Adrenal gland (tissue), 12 donors: ENCODE results near the gene HIPK4. TPM values are rescaled to one million over a fixed set of nuclear protein-coding genes. Genes with fewer than 3 reads are reported as not detected.

Experiments
- DNase-seq, 7 donors: peaks; one replicate each; pipeline ENCODE4 v3.0.0-alpha.2; 2019 to 2020
- H3K27ac ChIP-seq, 5 donors: fragments of 200-600 bp; sonication (generic) in 4 of 5; 1 replicate in 3 of 5; 2 replicates in 2 of 5; pipeline versions ENCODE4 v1.5.1 to v1.8.0; 2016 to 2020; ENCODE audit warnings: mild to moderate bottlenecking in 1 of 5
- H3K27me3 ChIP-seq: fragments of 200-600 bp; 2 replicates; pipeline ENCODE4 v1.8.0; 2021
- H3K36me3 ChIP-seq, 2 donors: fragments of 200-600 bp; replicated peaks in 1 of 2; 1 replicate in 1 of 2; 2 replicates in 1 of 2; pipeline versions ENCODE4 v1.5.1 to v1.8.0; 2018 to 2022
- H3K4me1 ChIP-seq, 2 donors: fragments of 200-600 bp; replicated peaks in 1 of 2; 1 replicate in 1 of 2; 2 replicates in 1 of 2; pipeline versions ENCODE4 v1.5.1 to v1.8.0; 2018 to 2021
- H3K4me3 ChIP-seq, 4 donors: fragments of 200-600 bp; sonication (generic) in 3 of 4; one replicate each; pipeline ENCODE4 v1.5.1; 2016 to 2018
- H3K9me3 ChIP-seq, 3 donors: fragments of 200-600 bp; sonication (generic) in 1 of 3; replicated peaks in 1 of 3; 1 replicate in 2 of 3; 2 replicates in 1 of 3; pipeline versions ENCODE4 v1.5.1 to v1.8.0; 2016 to 2021
- CTCF ChIP-seq, 6 experiments: fragments of 450-650 bp in 4 of 6; fragments of 200-600 bp in 2 of 6; sonication (generic) in 1 of 6; IDR thresholded peaks; 1 replicate in 5 of 6; 2 replicates in 1 of 6; pipeline versions ENCODE4 v1.5.1 to v1.8.0; 2016 to 2021; ENCODE audit warnings: antibody characterized with exemption in 6 of 6, mild to moderate bottlenecking in 2 of 6, moderate library complexity in 1 of 6
- POLR2A ChIP-seq, 2 donors: fragments of 450-650 bp; IDR thresholded peaks; one replicate each; pipeline ENCODE4 v1.6.1; 2017; ENCODE audit warnings: antibody characterized with exemption in 2 of 2, mild to moderate bottlenecking in 2 of 2, moderate library complexity in 1 of 2
- WGBS, 4 donors: extraction: QIAGEN DNeasy Blood & Tissue Kit in 2 of 4; methylation state at CpG; one replicate each; pipeline versions ENCODE4 v1.1.5 to v1.1.7; 2013 to 2017; 5-methylcytosine and 5-hydroxymethylcytosine counted together
- intact Hi-C, 2 donors: fragments of 100-400 bp; cut with DNase I; formaldehyde crosslinking; loops; one replicate each; pipeline versions ENCODE4 v1.14.1 to v1.15.0; 2022 to 2023
- polyA plus RNA-seq, 3 donors: library from polyadenylated mRNA; stranded (reverse); fragments of 200-250 nt in 2 of 3; fragments of 350-450 nt in 1 of 3; fragmentation: Illumina TruSeq in 1 of 3; extraction: RNeasy Lipid Tissue Mini Kit (QIAGEN cat#74804) in 1 of 3; gene quantifications; one replicate each; pipeline ENCODE4 v1.2.3, GENCODE V29; 2013 to 2014
- total RNA-seq, 9 donors: library from RNA; depleted of rRNA in 4 of 9; stranded (reverse); fragments of >200 nt in 4 of 9; fragments of 120-200 nt in 1 of 9; fragmentation: NEBNext Ultra II Directional in 1 of 9; extraction: Animal tissue kit (Norgen Biotek cat#: 25700) in 1 of 9; gene quantifications; one replicate each; pipeline versions ENCODE4 v1.1.0 to v1.2.4, GENCODE V29; 2013 to 2023
- donor health status: healthy with polysubstance abuse.
- donor health status: Bipolar disorder and iron deficiency.
- donor health status: DM: yes; HTN: yes; CAD: no.
- donor health status: DM: no; HTN: no; CAD: no.
- donor health status: DM: no; HTN: no; CAD: no.
- donor health status: DM: yes; HTN: yes; CAD: no.

Gene HIPK4
- total and polyA plus RNA-seq, 12 donors, result 0.06 to 0.34 (median 0.20) TPM; not detected in 3

GRCh38 chr19:40414542-40415535, 24.9 kb upstream of the HIPK4 start:
- Histone ChIP-seq H3K4me1 (peaks cover 12 to 29% of the 10 kb centered on the region in 2 donors), H3K27me3 (no peaks in the 10 kb centered on the region), H3K36me3 (no peaks in the 10 kb centered on the region), H3K9me3 (no peaks in the 10 kb centered on the region), H3K27ac (no peak overlapping the region), H3K4me3 (no peak overlapping the region)
- no peak for TF ChIP-seq CTCF (IDR thresholded peaks at IDR 0.05)
- TF ChIP-seq POLR2A (IDR thresholded peaks at IDR 0.05), result no peak
- intact Hi-C loops, result no loop called here
- no peak for DNase-seq
- WGBS, 4 donors, result 80 to 90% (median 86%) methylated on average over 15 to 21 of the region's 21 CpGs

GRCh38 chr19:40413291-40413845, 23.4 kb upstream of the HIPK4 start, which contains the start of gene PRX:
Gene PRX (minus strand): TSS chr19:40413378. CDS start chr19:40407932, 5,446 bp downstream.
- Histone ChIP-seq H3K4me3 (no peak within 1 kb of the TSS), H3K9me3 (no peaks in the 10 kb centered on the region), H3K27ac (peak within 1 kb of the TSS in 1 of 5 donors; percentile 74), H3K27me3 (no peaks in the 10 kb centered on the region), H3K36me3 (no peaks in the 10 kb centered on the region), H3K4me1 (peaks cover 12 to 33% of the 10 kb centered on the region in 2 donors)
- no peak for DNase-seq
- WGBS, 4 donors, result 47 to 69% (median 51%) methylated on average over 11 to 18 of the region's 18 CpGs
- intact Hi-C loops, result no loop called here
- TF ChIP-seq CTCF (IDR thresholded peaks at IDR 0.05) (no peak), POLR2A (IDR thresholded peaks at IDR 0.05) (no peak)

DNA sequence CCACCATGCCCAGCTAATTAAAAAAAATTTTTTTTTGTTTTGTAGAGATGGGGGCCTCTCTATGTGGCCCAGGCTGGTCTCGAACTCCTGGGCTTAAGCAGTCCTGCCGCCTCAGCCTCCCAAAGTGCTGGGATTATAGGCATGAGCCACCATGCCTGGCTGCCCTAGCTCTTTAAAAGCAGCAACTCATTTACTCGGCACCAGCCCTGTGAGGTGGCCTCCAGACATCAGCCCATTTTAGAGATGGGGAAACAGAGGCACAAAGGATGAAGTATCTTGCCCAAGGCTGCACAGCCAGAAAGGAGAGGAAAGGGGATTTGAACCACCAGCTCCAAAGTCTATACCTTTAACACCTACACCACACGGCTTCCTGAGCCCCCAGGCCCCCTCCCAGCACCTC, 22.9 kb upstream of the HIPK4 start:
- Histone ChIP-seq H3K4me1 (peaks cover 12 to 33% of the 10 kb centered on the region in 2 donors), H3K4me3 (no peak overlapping the region), H3K36me3 (no peaks in the 10 kb centered on the region), H3K27me3 (no peaks in the 10 kb centered on the region), H3K9me3 (no peaks in the 10 kb centered on the region), H3K27ac (no peak overlapping the region)
- TF ChIP-seq POLR2A (IDR thresholded peaks at IDR 0.05) (no peak), CTCF (IDR thresholded peaks at IDR 0.05) (no peak)
- no peak for DNase-seq
- WGBS, 4 donors, result 64 to 78% (median 67%) methylated on average over 3 to 4 of the region's 4 CpGs
- intact Hi-C loops, result no loop called here

- 42 to 64% (median 55%) methylated on average over 7 to 8 of the region's 8 CpGs for WGBS, 4 donors
- H3K4me3 ChIP-seq, result peak overlapping the region in 1 of 4 donors; percentile 16
- peak overlapping the region in 4 of 5 donors; percentile 18 to 74 (median 54) for H3K27ac ChIP-seq
These were observed 22.0 kb upstream of the HIPK4 start for GRCh38 chr19:40411958-40412499.

More at GRCh38 chr19:40411958-40412499, 22.0 kb upstream of the HIPK4 start:
- no peaks in the 10 kb centered on the region for H3K9me3 ChIP-seq
- H3K36me3 ChIP-seq, result no peaks in the 10 kb centered on the region
- DNase-seq, result peak in 2 of 7 donors; percentile 53 to 56
- TF ChIP-seq POLR2A (IDR thresholded peaks at IDR 0.05) (no peak), CTCF (IDR thresholded peaks at IDR 0.05) (no peak)
- H3K27me3 ChIP-seq, result no peaks in the 10 kb centered on the region
- H3K4me1 ChIP-seq, result peaks cover 12 to 31% of the 10 kb centered on the region in 2 donors
- intact Hi-C loops, result no loop called here
